Activated B cell treated with CpG ODN at 0.5 μM for 24 hours (primary cell): ENCODE results near the gene HYDIN. TPM values are rescaled to one million over a fixed set of nuclear protein-coding genes. Genes with fewer than 3 reads are reported as not detected.

Source experiments
- ATAC-seq: fragments of 200-7000 bp; cut with Tn5 transposase; one replicate; pipeline ENCODE4 v1.10.0; 2021; ENCODE audit warnings: low read depth, mild to moderate bottlenecking, moderate library complexity
- CTCF ChIA-PET: fragments of 350-600 bp; sonication (Branson Sonifier 250); formaldehyde crosslinking; loops from one replicate; lab custom pipeline; 2021; ENCODE audit warnings: antibody characterized with exemption; lab: Charles Lee
- POLR2A ChIA-PET: fragments of 350-600 bp; sonication (Branson Sonifier 250); formaldehyde crosslinking; loops from one replicate; lab custom pipeline; 2021; ENCODE audit warnings: antibody characterized with exemption; lab: Charles Lee
- DNase-seq: peaks from one replicate; pipeline ENCODE4 v3.0.0; 2022
- H3K27ac Mint-ChIP-seq: one replicate; pipeline ENCODE4 v1.8.0; 2020; ENCODE audit warnings: mixed read lengths
- H3K27me3 Mint-ChIP-seq: one replicate; pipeline ENCODE4 v1.8.0; 2021; ENCODE audit warnings: mixed read lengths
- H3K36me3 Mint-ChIP-seq: one replicate; pipeline ENCODE4 v1.8.0; 2021; ENCODE audit warnings: low read depth, mixed read lengths
- H3K4me1 Mint-ChIP-seq: one replicate; pipeline ENCODE4 v1.8.0; 2021; ENCODE audit warnings: mixed read lengths
- H3K4me3 Mint-ChIP-seq: one replicate; pipeline ENCODE4 v1.8.0; 2020; ENCODE audit warnings: mild to moderate bottlenecking, mixed read lengths
- H3K9me3 Mint-ChIP-seq: one replicate; pipeline ENCODE4 v1.8.0; 2020; ENCODE audit warnings: mixed read lengths
- intact Hi-C: fragments of 100-400 bp; cut with micrococcal nuclease; formaldehyde crosslinking; loops from one replicate; pipeline ENCODE4 v1.15.1; 2024
- total RNA-seq: library from RNA; stranded (reverse); gene quantifications from 2 replicates; pipeline ENCODE4 v1.2.3, GENCODE V29; 2022
- TF ChIP-seq, protein P1 (sequence below): fragments of 200-600 bp; IDR thresholded peaks from one replicate; pipeline ENCODE4 v1.8.0; 2022; ENCODE audit warnings: antibody characterized with exemption, mild to moderate bottlenecking

The HYDIN gene
- total RNA-seq, 1 donor from 2014 or later, result not detected

DNA sequence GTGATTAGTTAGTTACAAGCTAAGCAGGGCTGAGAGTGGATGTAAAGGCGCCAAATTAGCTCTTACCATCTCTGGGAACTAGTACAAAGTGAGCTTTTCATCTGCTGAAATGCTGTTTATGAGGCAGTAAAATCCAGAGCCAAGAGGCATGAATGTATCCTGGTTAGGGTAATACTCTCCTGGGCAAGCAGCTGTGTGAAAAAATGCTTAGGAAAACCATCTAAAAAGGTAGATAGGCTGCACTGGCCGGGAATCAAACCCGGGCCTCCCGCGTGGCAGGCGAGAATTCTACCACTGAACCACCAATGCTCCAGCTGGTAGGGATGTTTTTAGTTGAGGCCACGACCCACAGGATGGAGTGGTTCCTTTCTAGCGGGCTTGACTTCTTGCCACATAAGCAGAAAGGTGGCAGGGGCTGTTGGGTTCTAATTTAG is 452.5 kb downstream of the HYDIN start:
- TF ChIP-seq, protein P1, sequence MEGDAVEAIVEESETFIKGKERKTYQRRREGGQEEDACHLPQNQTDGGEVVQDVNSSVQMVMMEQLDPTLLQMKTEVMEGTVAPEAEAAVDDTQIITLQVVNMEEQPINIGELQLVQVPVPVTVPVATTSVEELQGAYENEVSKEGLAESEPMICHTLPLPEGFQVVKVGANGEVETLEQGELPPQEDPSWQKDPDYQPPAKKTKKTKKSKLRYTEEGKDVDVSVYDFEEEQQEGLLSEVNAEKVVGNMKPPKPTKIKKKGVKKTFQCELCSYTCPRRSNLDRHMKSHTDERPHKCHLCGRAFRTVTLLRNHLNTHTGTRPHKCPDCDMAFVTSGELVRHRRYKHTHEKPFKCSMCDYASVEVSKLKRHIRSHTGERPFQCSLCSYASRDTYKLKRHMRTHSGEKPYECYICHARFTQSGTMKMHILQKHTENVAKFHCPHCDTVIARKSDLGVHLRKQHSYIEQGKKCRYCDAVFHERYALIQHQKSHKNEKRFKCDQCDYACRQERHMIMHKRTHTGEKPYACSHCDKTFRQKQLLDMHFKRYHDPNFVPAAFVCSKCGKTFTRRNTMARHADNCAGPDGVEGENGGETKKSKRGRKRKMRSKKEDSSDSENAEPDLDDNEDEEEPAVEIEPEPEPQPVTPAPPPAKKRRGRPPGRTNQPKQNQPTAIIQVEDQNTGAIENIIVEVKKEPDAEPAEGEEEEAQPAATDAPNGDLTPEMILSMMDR, result no peak
- peaks cover 86% of the 10 kb centered on the region for H3K36me3 Mint-ChIP-seq

DNA sequence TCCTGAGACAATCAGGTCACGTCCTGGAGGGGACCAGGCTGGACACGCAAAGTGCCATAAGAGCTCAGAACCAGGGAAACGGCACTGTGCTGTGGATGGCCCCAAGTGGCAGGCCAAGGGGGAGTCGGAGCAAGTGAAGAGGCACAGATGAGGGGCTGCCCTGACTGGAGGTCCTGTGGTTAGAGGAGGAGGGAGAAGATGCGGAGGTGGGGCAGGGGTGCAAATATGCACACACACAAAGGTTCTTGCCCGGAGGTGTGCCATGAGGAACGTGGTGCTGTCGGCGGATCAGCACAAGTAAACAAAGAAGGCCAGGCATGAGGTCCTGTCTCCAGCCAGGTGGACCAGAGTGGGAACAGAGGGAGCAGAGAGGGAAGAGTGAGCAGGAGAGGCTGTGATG is 453.0 kb downstream of the HYDIN start:
- no peak overlapping the region for H3K4me3 Mint-ChIP-seq
- no peak for ATAC-seq
- no peak overlapping the region for H3K27ac Mint-ChIP-seq
- no peaks in the 10 kb centered on the region for H3K9me3 Mint-ChIP-seq
- no peaks in the 10 kb centered on the region for H3K27me3 Mint-ChIP-seq
- POLR2A ChIA-PET, result no interaction called here
- intact Hi-C loops, result loop anchor here (10.0 kb wide), 1 partner anchor 613 kb away; no protein-coding TSS in a partner anchor
- TF ChIP-seq, protein P1, result no peak
- H3K36me3 Mint-ChIP-seq, result peaks cover 86% of the 10 kb centered on the region
- CTCF ChIA-PET, result no interaction called here
- DNase-seq, result no peak
- H3K4me1 Mint-ChIP-seq, result no peaks in the 10 kb centered on the region

More for the DNA sequence above, 452.5 kb downstream of the HYDIN start:
- Mint-ChIP-seq H3K9me3 (no peaks in the 10 kb centered on the region), H3K4me3 (no peak overlapping the region), H3K27me3 (no peaks in the 10 kb centered on the region), H3K4me1 (no peaks in the 10 kb centered on the region), H3K27ac (no peak overlapping the region)
- intact Hi-C loops, result loop anchor here (10.0 kb wide), 1 partner anchor 613 kb away; no protein-coding TSS in a partner anchor
- DNase-seq, result no peak
- no peak for ATAC-seq
- CTCF ChIA-PET, result no interaction called here
- POLR2A ChIA-PET, result no interaction called here

DNA sequence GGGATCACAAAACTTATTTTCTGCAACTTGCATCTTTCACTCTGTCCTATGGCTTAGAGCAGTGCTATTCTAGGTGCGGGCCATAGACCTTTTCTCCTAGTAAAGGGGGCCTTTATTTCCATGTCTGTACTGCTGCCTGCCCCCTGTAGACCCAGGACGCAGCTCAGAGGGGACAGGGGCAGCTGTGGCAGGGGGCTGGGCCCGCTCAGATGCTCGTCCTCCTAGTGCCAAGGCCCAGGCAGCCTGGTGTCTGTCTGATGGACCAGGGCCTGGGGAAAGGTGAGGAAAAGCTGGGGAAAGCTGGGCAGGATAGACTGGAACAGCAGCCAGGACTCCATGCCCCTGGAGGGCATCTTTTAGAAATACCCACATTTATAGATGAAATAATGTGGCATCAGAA is 455.1 kb downstream of the HYDIN start:
- intact Hi-C loops, result loop anchor here (10.0 kb wide), 1 partner anchor 611 kb away; no protein-coding TSS in a partner anchor
- ChIA-PET POLR2A (no interaction called here), CTCF (no interaction called here)
- DNase-seq, result no peak
- Mint-ChIP-seq H3K9me3 (no peaks in the 10 kb centered on the region), H3K36me3 (peaks cover 75% of the 10 kb centered on the region), H3K27ac (no peak overlapping the region), H3K27me3 (no peaks in the 10 kb centered on the region), H3K4me1 (no peaks in the 10 kb centered on the region), H3K4me3 (no peak overlapping the region)
- ATAC-seq, result no peak
- TF ChIP-seq, protein P1, result no peak

DNA sequence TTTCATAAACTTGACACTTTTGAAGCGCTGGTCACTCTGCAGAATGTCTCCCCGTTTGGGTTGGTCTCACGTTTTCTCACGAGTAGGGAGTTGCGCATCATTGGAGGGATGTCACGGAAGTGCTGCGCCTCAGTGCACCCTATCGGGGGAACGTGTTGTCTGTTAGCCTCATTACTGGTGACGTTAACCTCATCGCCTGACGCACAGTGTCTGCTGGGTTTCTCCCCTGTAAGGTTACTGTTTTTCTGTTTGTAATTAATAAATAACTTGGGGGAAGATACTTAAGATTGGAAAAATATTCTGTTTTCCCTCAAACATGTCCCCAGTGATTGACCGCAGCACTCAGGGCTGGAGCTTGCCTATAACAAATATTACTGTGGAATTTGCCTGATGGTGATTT is 456.3 kb downstream of the HYDIN start:
- Mint-ChIP-seq H3K4me1 (no peaks in the 10 kb centered on the region), H3K9me3 (no peaks in the 10 kb centered on the region), H3K36me3 (peaks cover 75% of the 10 kb centered on the region), H3K27me3 (no peaks in the 10 kb centered on the region), H3K27ac (no peak overlapping the region), H3K4me3 (no peak overlapping the region)
- DNase-seq (no peak), ATAC-seq (no peak)
- POLR2A ChIA-PET, result no interaction called here
- CTCF ChIA-PET, result no interaction called here
- TF ChIP-seq, protein P1, result no peak
- intact Hi-C loops, result loop anchor here (10.0 kb wide), 1 partner anchor 609 kb away; no protein-coding TSS in a partner anchor

DNA sequence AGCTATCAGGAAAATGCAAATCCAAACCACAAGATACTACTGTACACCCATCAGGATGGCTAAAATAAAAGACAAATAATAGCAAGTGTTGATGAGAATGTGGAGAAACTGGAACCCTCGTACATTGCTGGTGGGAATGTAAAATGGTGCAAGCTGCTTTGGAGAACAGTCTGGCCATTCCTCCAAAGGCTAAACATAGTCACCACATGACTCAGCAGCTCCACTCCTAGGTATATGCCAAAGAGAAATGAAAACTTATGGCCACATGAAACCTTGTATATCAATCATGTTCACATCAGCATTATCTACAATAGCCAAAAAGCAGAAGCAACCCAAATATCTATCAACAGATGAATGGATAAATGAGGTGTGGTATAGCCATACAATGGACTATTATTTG is 458.0 kb downstream of the HYDIN start:
- intact Hi-C loops, result loop anchor here (10.0 kb wide), 1 partner anchor 608 kb away; no protein-coding TSS in a partner anchor
- Mint-ChIP-seq H3K4me3 (no peak overlapping the region), H3K36me3 (peaks cover 70% of the 10 kb centered on the region), H3K9me3 (no peaks in the 10 kb centered on the region), H3K4me1 (no peaks in the 10 kb centered on the region), H3K27ac (no peak overlapping the region), H3K27me3 (no peaks in the 10 kb centered on the region)
- ChIA-PET CTCF (interaction anchor here (1.9 kb wide), 1 partner anchor 539 kb away, joined by 12 read pairs; no protein-coding TSS in a partner anchor), POLR2A (no interaction called here)
- no peak for ATAC-seq
- DNase-seq, result no peak
- TF ChIP-seq, protein P1, result no peak
